Measurements from ENCODE around the gene ASB5. TPM values are rescaled to one million over a fixed set of nuclear protein-coding genes. Genes with fewer than 3 reads are reported as not detected.

ASB5 gene
- total and polyA plus RNA-seq, 4 experiments from 2014 or later, result not detected

GRCh38 chr4:176242764-176243347 is 26.2 kb downstream of the ASB5 start:
- Histone ChIP-seq H3K36me3 (ENCODE audit: insufficient read depth, low read length) (no peaks in the 10 kb centered on the region), H3K4me3 (ENCODE audit: low read length in 2 of 2) (no peak overlapping the region), H3K9me3 (ENCODE audit: control insufficient read depth in 1 of 2, low read length in 2 of 2) (no peaks in the 10 kb centered on the region), H3K27me3 (ENCODE audit: insufficient read depth, low read length) (no peaks in the 10 kb centered on the region), H3K27ac (ENCODE audit: low read depth, low read length) (no peak overlapping the region), H3K4me1 (ENCODE audit: insufficient read depth, low read length) (no peaks in the 10 kb centered on the region)
- CTCF ChIA-PET (ENCODE audit: partially characterized antibody), result no interaction called here
- intact Hi-C loops (cut with micrococcal nuclease), result no loop called here
- Mint-ChIP-seq H3K27ac (no peak overlapping the region), H3K27me3 (peaks cover 4 to 9% of the 10 kb centered on the region in 2 donors), H3K36me3 (no peaks in the 10 kb centered on the region), H3K4me3 (no peak overlapping the region), H3K4me1 (no peaks in the 10 kb centered on the region), H3K9me3 (peaks cover 0 to 3% (median 0%) of the 10 kb centered on the region in 8 donors)
- POLR2A ChIA-PET (ENCODE audit: partially characterized antibody), result no interaction called here
- no peak for DNase-seq

GRCh38 chr4:176241703-176242102 is 27.3 kb downstream of the ASB5 start:
- no peak for DNase-seq
- H3K9me3 ChIP-seq (ENCODE audit: control insufficient read depth in 1 of 2, low read length in 2 of 2), result no peaks in the 10 kb centered on the region
- Mint-ChIP-seq H3K36me3 (no peaks in the 10 kb centered on the region), H3K4me1 (no peaks in the 10 kb centered on the region), H3K27me3 (peaks cover 4 to 7% of the 10 kb centered on the region in 2 donors), H3K27ac (no peak overlapping the region), H3K9me3 (peaks cover 0 to 3% (median 0%) of the 10 kb centered on the region in 8 donors), H3K4me3 (no peak overlapping the region)
- intact Hi-C loops (cut with micrococcal nuclease), result no loop called here
- no peaks in the 10 kb centered on the region for H3K27me3 ChIP-seq (ENCODE audit: insufficient read depth, low read length)
- H3K36me3 ChIP-seq (ENCODE audit: insufficient read depth, low read length), result no peaks in the 10 kb centered on the region
- no peak overlapping the region for H3K4me3 ChIP-seq (ENCODE audit: low read length in 2 of 2)
- POLR2A ChIA-PET (ENCODE audit: partially characterized antibody), result no interaction called here
- H3K4me1 ChIP-seq (ENCODE audit: insufficient read depth, low read length), result no peaks in the 10 kb centered on the region
- H3K27ac ChIP-seq (ENCODE audit: low read depth, low read length), result no peak overlapping the region
- CTCF ChIA-PET (ENCODE audit: partially characterized antibody), result no interaction called here

GRCh38 chr4:176238826-176239225 is 30.2 kb downstream of the ASB5 start:
- no peak overlapping the region for H3K4me3 ChIP-seq (ENCODE audit: low read length in 2 of 2)
- intact Hi-C loops (cut with micrococcal nuclease), result no loop called here
- Mint-ChIP-seq H3K4me3 (no peak overlapping the region), H3K9me3 (no peaks in the 10 kb centered on the region), H3K36me3 (no peaks in the 10 kb centered on the region), H3K27me3 (peaks cover 0 to 6% of the 10 kb centered on the region in 2 donors), H3K27ac (no peak overlapping the region), H3K4me1 (peaks cover 0 to 3% (median 0%) of the 10 kb centered on the region in 4 donors)
- POLR2A ChIA-PET (ENCODE audit: partially characterized antibody), result no interaction called here
- no peaks in the 10 kb centered on the region for H3K27me3 ChIP-seq (ENCODE audit: insufficient read depth, low read length)
- H3K27ac ChIP-seq (ENCODE audit: low read depth, low read length), result no peak overlapping the region
- CTCF ChIA-PET (ENCODE audit: partially characterized antibody), result interaction anchor here (0.6 kb wide), 1 partner anchor 102 kb away, joined by 3 read pairs; no protein-coding TSS in a partner anchor
- H3K36me3 ChIP-seq (ENCODE audit: insufficient read depth, low read length), result no peaks in the 10 kb centered on the region
- no peak for DNase-seq
- H3K9me3 ChIP-seq (ENCODE audit: control insufficient read depth in 1 of 2, low read length in 2 of 2), result no peaks in the 10 kb centered on the region
- no peaks in the 10 kb centered on the region for H3K4me1 ChIP-seq (ENCODE audit: insufficient read depth, low read length)

- H3K27me3 ChIP-seq (ENCODE audit: insufficient read depth, low read length), result no peaks in the 10 kb centered on the region
- Mint-ChIP-seq H3K4me3 (no peak overlapping the region), H3K4me1 (peaks cover 0 to 3% (median 0%) of the 10 kb centered on the region in 4 donors), H3K27me3 (peaks cover 0 to 6% of the 10 kb centered on the region in 2 donors), H3K27ac (no peak overlapping the region), H3K9me3 (no peaks in the 10 kb centered on the region), H3K36me3 (no peaks in the 10 kb centered on the region)
- no peaks in the 10 kb centered on the region for H3K9me3 ChIP-seq (ENCODE audit: control insufficient read depth in 1 of 2, low read length in 2 of 2)
- ChIA-PET POLR2A (ENCODE audit: partially characterized antibody) (no interaction called here), CTCF (ENCODE audit: partially characterized antibody) (interaction anchor here (0.6 kb wide), 1 partner anchor 103 kb away, joined by 3 read pairs; no protein-coding TSS in a partner anchor)
- H3K27ac ChIP-seq (ENCODE audit: low read depth, low read length), result no peak overlapping the region
- H3K4me1 ChIP-seq (ENCODE audit: insufficient read depth, low read length), result no peaks in the 10 kb centered on the region
- H3K4me3 ChIP-seq (ENCODE audit: low read length in 2 of 2), result no peak overlapping the region
- DNase-seq, result no peak
- no peaks in the 10 kb centered on the region for H3K36me3 ChIP-seq (ENCODE audit: insufficient read depth, low read length)
- intact Hi-C loops (cut with micrococcal nuclease), result no loop called here
These were observed 30.8 kb downstream of the ASB5 start for GRCh38 chr4:176238157-176238610.

GRCh38 chr4:176236946-176237345 is 32.1 kb downstream of the ASB5 start:
- DNase-seq, result no peak
- no peaks in the 10 kb centered on the region for H3K4me1 ChIP-seq (ENCODE audit: insufficient read depth, low read length)
- ChIA-PET CTCF (ENCODE audit: partially characterized antibody) (no interaction called here), POLR2A (ENCODE audit: partially characterized antibody) (no interaction called here)
- H3K27ac Mint-ChIP-seq, result no peak overlapping the region
- intact Hi-C loops (cut with micrococcal nuclease), result no loop called here
- H3K9me3 ChIP-seq (ENCODE audit: control insufficient read depth in 1 of 2, low read length in 2 of 2), result no peaks in the 10 kb centered on the region
- no peak overlapping the region for H3K4me3 Mint-ChIP-seq
- H3K9me3 Mint-ChIP-seq, result no peaks in the 10 kb centered on the region
- H3K36me3 Mint-ChIP-seq, result no peaks in the 10 kb centered on the region
- H3K4me1 Mint-ChIP-seq, result peaks cover 0 to 3% (median 0%) of the 10 kb centered on the region in 4 donors
- H3K27me3 Mint-ChIP-seq, result peaks cover 0 to 6% of the 10 kb centered on the region in 2 donors
- H3K36me3 ChIP-seq (ENCODE audit: insufficient read depth, low read length), result no peaks in the 10 kb centered on the region
- H3K27ac ChIP-seq (ENCODE audit: low read depth, low read length), result no peak overlapping the region
- no peaks in the 10 kb centered on the region for H3K27me3 ChIP-seq (ENCODE audit: insufficient read depth, low read length)
- no peak overlapping the region for H3K4me3 ChIP-seq (ENCODE audit: low read length in 2 of 2)

GRCh38 chr4:176230836-176231235 is 38.2 kb downstream of the ASB5 start:
- intact Hi-C loops (cut with micrococcal nuclease), result no loop called here
- Histone ChIP-seq H3K27ac (ENCODE audit: low read depth, low read length) (no peak overlapping the region), H3K36me3 (ENCODE audit: insufficient read depth, low read length) (no peaks in the 10 kb centered on the region), H3K4me1 (ENCODE audit: insufficient read depth, low read length) (no peaks in the 10 kb centered on the region), H3K9me3 (ENCODE audit: control insufficient read depth in 1 of 2, low read length in 2 of 2) (no peaks in the 10 kb centered on the region), H3K4me3 (ENCODE audit: low read length in 2 of 2) (no peak overlapping the region), H3K27me3 (ENCODE audit: insufficient read depth, low read length) (no peaks in the 10 kb centered on the region)
- Mint-ChIP-seq H3K4me1 (peaks cover 0 to 3% (median 0%) of the 10 kb centered on the region in 4 donors), H3K4me3 (no peak overlapping the region), H3K27ac (no peak overlapping the region), H3K9me3 (no peaks in the 10 kb centered on the region), H3K27me3 (peaks cover 5 to 14% of the 10 kb centered on the region in 2 donors), H3K36me3 (no peaks in the 10 kb centered on the region)
- no peak for DNase-seq
- POLR2A ChIA-PET (ENCODE audit: partially characterized antibody), result no interaction called here
- CTCF ChIA-PET (ENCODE audit: partially characterized antibody), result no interaction called here

- Histone ChIP-seq H3K27me3 (ENCODE audit: insufficient read depth, low read length) (no peaks in the 10 kb centered on the region), H3K36me3 (ENCODE audit: insufficient read depth, low read length) (no peaks in the 10 kb centered on the region), H3K27ac (ENCODE audit: low read depth, low read length) (no peak overlapping the region), H3K9me3 (ENCODE audit: control insufficient read depth in 1 of 2, low read length in 2 of 2) (no peaks in the 10 kb centered on the region), H3K4me3 (ENCODE audit: low read length in 2 of 2) (no peak overlapping the region), H3K4me1 (ENCODE audit: insufficient read depth, low read length) (no peaks in the 10 kb centered on the region)
- Mint-ChIP-seq H3K27ac (no peak overlapping the region), H3K9me3 (no peaks in the 10 kb centered on the region), H3K36me3 (no peaks in the 10 kb centered on the region), H3K27me3 (peaks cover 5 to 14% of the 10 kb centered on the region in 2 donors), H3K4me3 (no peak overlapping the region), H3K4me1 (peaks cover 0 to 3% (median 0%) of the 10 kb centered on the region in 4 donors)
- POLR2A ChIA-PET (ENCODE audit: partially characterized antibody), result no interaction called here
- CTCF ChIA-PET (ENCODE audit: partially characterized antibody), result no interaction called here
- intact Hi-C loops (cut with micrococcal nuclease), result no loop called here
- no peak for DNase-seq
These were observed 39.4 kb downstream of the ASB5 start for GRCh38 chr4:176229645-176230044.

Measured in CD4-positive, alpha-beta memory T cell (primary cell).